ENCODE results near the gene PDE6A.
A peak's percentile ranks its signal among the peaks of the same experiment; 100 is the strongest.

PDE6A gene

DNA sequence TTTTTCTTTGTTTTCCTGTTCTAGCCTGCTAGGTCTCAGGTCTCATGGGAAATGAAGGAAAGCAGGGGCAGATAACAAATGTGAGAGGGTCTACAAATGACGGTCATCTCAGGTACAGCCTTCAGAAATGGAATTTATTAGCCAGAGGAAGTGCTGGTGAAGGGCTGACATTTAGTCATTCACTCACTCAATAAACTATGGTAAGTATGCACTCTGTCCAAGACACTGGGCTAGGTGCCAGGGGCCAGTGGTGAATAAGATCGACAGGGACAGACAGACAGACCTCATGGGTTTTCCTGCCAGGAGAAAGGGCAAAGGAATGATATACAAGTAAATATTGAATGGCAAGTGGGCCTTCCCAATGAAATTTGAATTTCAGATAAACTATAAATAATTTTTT, 6.3 kb downstream of the PDE6A start:
- Histone ChIP-seq H3K4me3 (replicated peaks; ENCODE audit: insufficient read depth, low read length) (no peak overlapping the region), H3K27me3 (ENCODE audit: insufficient read depth, poor library complexity, severe bottlenecking) (no peaks in the 10 kb centered on the region), H3K27ac (replicated peaks) (peak overlapping the region; percentile 96)
- no peak for TF ChIP-seq GABPA (IDR thresholded peaks at IDR 0.05; ENCODE audit: low read depth)
- no peak for TF ChIP-seq REST (IDR thresholded peaks at IDR 0.05; ENCODE audit: insufficient replicate concordance, low read depth)
- TF ChIP-seq, protein P1, sequence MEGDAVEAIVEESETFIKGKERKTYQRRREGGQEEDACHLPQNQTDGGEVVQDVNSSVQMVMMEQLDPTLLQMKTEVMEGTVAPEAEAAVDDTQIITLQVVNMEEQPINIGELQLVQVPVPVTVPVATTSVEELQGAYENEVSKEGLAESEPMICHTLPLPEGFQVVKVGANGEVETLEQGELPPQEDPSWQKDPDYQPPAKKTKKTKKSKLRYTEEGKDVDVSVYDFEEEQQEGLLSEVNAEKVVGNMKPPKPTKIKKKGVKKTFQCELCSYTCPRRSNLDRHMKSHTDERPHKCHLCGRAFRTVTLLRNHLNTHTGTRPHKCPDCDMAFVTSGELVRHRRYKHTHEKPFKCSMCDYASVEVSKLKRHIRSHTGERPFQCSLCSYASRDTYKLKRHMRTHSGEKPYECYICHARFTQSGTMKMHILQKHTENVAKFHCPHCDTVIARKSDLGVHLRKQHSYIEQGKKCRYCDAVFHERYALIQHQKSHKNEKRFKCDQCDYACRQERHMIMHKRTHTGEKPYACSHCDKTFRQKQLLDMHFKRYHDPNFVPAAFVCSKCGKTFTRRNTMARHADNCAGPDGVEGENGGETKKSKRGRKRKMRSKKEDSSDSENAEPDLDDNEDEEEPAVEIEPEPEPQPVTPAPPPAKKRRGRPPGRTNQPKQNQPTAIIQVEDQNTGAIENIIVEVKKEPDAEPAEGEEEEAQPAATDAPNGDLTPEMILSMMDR (IDR thresholded peaks at IDR 0.05; ENCODE audit: insufficient read depth, low read length) = no peak
- no peak for TF ChIP-seq POLR2AphosphoS5 (IDR thresholded peaks at IDR 0.05; ENCODE audit: low read depth)
- peak; percentile 47; the same call in 1 of the 2 replicates for TF ChIP-seq SPI1 (IDR thresholded peaks at IDR 0.05; ENCODE audit: borderline replicate concordance, low read depth)
- DNase-seq (ENCODE audit: low read depth in 1 of 2, low spot score in 1 of 2) = peak in 1 of 2 experiments; percentile 56

DNA sequence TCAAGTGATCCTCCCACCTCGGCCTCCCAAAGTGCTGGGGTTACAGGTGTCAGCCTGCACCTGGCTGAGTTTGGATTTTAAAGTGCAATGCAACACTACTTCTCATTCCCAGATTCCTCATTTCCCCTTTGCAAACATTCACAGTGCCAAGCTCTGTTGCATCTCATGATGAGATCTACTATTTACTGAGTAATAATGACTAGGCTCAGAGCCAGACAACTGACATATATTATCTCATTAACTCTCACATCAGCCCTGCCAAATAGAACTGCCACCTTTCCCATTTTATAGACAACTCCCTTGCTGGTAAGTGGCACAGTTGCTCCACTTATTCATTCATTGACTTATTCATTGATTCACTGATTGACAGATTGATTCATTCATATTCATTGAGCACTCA, 7.0 kb downstream of the PDE6A start:
- H3K27ac ChIP-seq (replicated peaks) = peak overlapping the region; percentile 96
- no peak overlapping the region for H3K4me3 ChIP-seq (replicated peaks; ENCODE audit: insufficient read depth, low read length)
- no peak for TF ChIP-seq POLR2AphosphoS5 (IDR thresholded peaks at IDR 0.05; ENCODE audit: low read depth)
- no peak for DNase-seq (ENCODE audit: low read depth in 1 of 2, low spot score in 1 of 2)
- H3K27me3 ChIP-seq (ENCODE audit: insufficient read depth, poor library complexity, severe bottlenecking) = no peaks in the 10 kb centered on the region

DNA sequence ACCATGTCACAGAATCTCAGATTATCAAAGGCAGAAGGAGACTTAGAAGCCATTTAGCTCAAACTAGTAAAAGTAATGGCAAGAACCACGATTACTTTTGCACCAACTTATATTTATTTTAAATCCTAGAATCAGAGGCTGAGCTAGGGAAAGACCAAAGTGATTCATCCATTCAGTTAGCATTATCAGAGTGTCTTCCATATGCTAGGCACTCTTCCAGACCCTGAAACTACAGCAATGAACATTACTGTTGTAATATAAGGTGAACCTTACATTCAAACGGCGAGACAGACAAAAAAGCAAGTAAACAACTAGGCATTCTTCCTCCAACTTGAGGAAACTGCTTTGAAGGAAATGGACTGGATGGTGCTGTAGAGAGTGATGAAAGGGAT, 7.9 kb downstream of the PDE6A start:
- Histone ChIP-seq H3K27ac (replicated peaks) (peak overlapping the region; percentile 96; the same call in 1 of the 2 replicates), H3K4me3 (replicated peaks; ENCODE audit: insufficient read depth, low read length) (no peak overlapping the region), H3K27me3 (ENCODE audit: insufficient read depth, poor library complexity, severe bottlenecking) (no peaks in the 10 kb centered on the region)
- DNase-seq (ENCODE audit: low read depth in 1 of 2, low spot score in 1 of 2) = no peak
- TF ChIP-seq REST (IDR thresholded peaks at IDR 0.05; ENCODE audit: insufficient replicate concordance, low read depth) (no peak), SPI1 (IDR thresholded peaks at IDR 0.05; ENCODE audit: borderline replicate concordance, low read depth) (no peak)

- Histone ChIP-seq H3K4me3 (replicated peaks; ENCODE audit: insufficient read depth, low read length) (no peak overlapping the region), H3K27me3 (ENCODE audit: insufficient read depth, poor library complexity, severe bottlenecking) (no peaks in the 10 kb centered on the region), H3K27ac (replicated peaks) (peak overlapping the region; percentile 96; the same call in 1 of the 2 replicates)
- TF ChIP-seq, protein P1 (IDR thresholded peaks at IDR 0.05; ENCODE audit: insufficient read depth, low read length) = no peak
- no peak for TF ChIP-seq SPI1 (IDR thresholded peaks at IDR 0.05; ENCODE audit: borderline replicate concordance, low read depth)
- no peak for TF ChIP-seq REST (IDR thresholded peaks at IDR 0.05; ENCODE audit: insufficient replicate concordance, low read depth)
- no peak for TF ChIP-seq POLR2AphosphoS5 (IDR thresholded peaks at IDR 0.05; ENCODE audit: low read depth)
- TF ChIP-seq GABPA (IDR thresholded peaks at IDR 0.05; ENCODE audit: low read depth) = no peak
- no peak for DNase-seq (ENCODE audit: low read depth in 1 of 2, low spot score in 1 of 2)
Measured at GRCh38 chr5:149936044-149936699, 8.4 kb downstream of the PDE6A start.

All from HL-60 (cell line).